ENCODE measurements around the gene SETD1B. TPM values are rescaled to one million over a fixed set of nuclear protein-coding genes. Genes with fewer than 3 reads are reported as not detected.
"Not testable (repeated sequence)": the region's sequence is repeated elsewhere in the genome, so short reads cannot be mapped to it uniquely, and the experiment has no call there.

SETD1B gene
- total RNA-seq, 1 donor from 2014 or later: 5.3 TPM

- no peak for DNase-seq
Observed at GRCh38 chr12:121780429-121780828, 23.4 kb upstream of the SETD1B start.

- DNase-seq: peak; percentile 16
Observed at GRCh38 chr12:121781484-121781997, 22.3 kb upstream of the SETD1B start.

GRCh38 chr12:121781998-121782979, 21.5 kb upstream of the SETD1B start:
- no peak for DNase-seq

- no peak for DNase-seq
Observed at GRCh38 chr12:121783766-121784165, 20.0 kb upstream of the SETD1B start.

- peak; percentile 12 for DNase-seq
Observed at GRCh38 chr12:121784460-121784859, 19.3 kb upstream of the SETD1B start.

GRCh38 chr12:121786440-121786825, 17.4 kb upstream of the SETD1B start:
- DNase-seq: no peak

- no peak for DNase-seq
Observed at GRCh38 chr12:121787063-121788025, 16.5 kb upstream of the SETD1B start.

GRCh38 chr12:121788176-121788818, 15.5 kb upstream of the SETD1B start:
- no peak for DNase-seq

- DNase-seq: no peak
Observed at GRCh38 chr12:121789233-121789781, 14.5 kb upstream of the SETD1B start.

- DNase-seq: no peak
Observed at GRCh38 chr12:121789800-121790728, 13.7 kb upstream of the SETD1B start.

- DNase-seq: not testable (repeated sequence)
Observed at GRCh38 chr12:121790785-121791184, 13.0 kb upstream of the SETD1B start.

GRCh38 chr12:121791671-121792551, 11.9 kb upstream of the SETD1B start:
- DNase-seq: no peak

- no peak for DNase-seq
Observed at GRCh38 chr12:121792607-121793439, 11.0 kb upstream of the SETD1B start.

- no peak for DNase-seq
Observed at GRCh38 chr12:121793440-121793837, 10.4 kb upstream of the SETD1B start, which contains the start of gene RHOF. TSS of gene RHOF (minus strand) at chr12:121793688. CDS start at chr12:121793633, 55 bp downstream.

- DNase-seq: peak; percentile 92
Observed at GRCh38 chr12:121793838-121794533, 9.8 kb upstream of the SETD1B start.

- no peak for DNase-seq
Observed at GRCh38 chr12:121794534-121795033, 9.2 kb upstream of the SETD1B start.

Measured in skin of body (tissue), 2 donors.